Ureter (tissue), 1 donor: ENCODE measurements around the gene SSC4D. TPM values are rescaled to one million over a fixed set of nuclear protein-coding genes. Genes with fewer than 3 reads are reported as not detected.
"Not testable (repeated sequence)": the region's sequence is repeated elsewhere in the genome, so short reads cannot be mapped to it uniquely, and the experiment has no call there.

ENCODE experiments used
- DNase-seq: peaks from one replicate; pipeline ENCODE4 v3.0.0-alpha.2; 2020; ENCODE audit warnings: low spot score
- total RNA-seq: library from RNA; stranded (reverse); gene quantifications from one replicate; pipeline ENCODE4 v1.2.4, GENCODE V29; 2023
- donor health status: DM: yes; HTN: yes; CAD: no.

Gene SSC4D
- total RNA-seq, result 0.70 TPM

GRCh38 chr7:76409537-76409936 is at the start of gene SSC4D:
SSC4D (minus strand) TSS chr7:76409697; CDS start chr7:76404439, 5,258 bp downstream.
- DNase-seq, result no peak

- peak; percentile 70 for DNase-seq
Measured at GRCh38 chr7:76458504-76458903, 49.0 kb upstream of the SSC4D start.

- DNase-seq, result not testable (repeated sequence)
Measured at GRCh38 chr7:76457017-76457416, 47.5 kb upstream of the SSC4D start.

- peak; percentile 50 for DNase-seq
Measured at GRCh38 chr7:76445577-76446008, 36.1 kb upstream of the SSC4D start.

- not testable (repeated sequence) for DNase-seq
Measured at GRCh38 chr7:76443846-76444245, 34.3 kb upstream of the SSC4D start.

GRCh38 chr7:76442664-76443446 is 33.4 kb upstream of the SSC4D start:
- not testable (repeated sequence) for DNase-seq

GRCh38 chr7:76441792-76442191 is 32.3 kb upstream of the SSC4D start:
- not testable (repeated sequence) for DNase-seq

- not testable (repeated sequence) for DNase-seq
Measured at GRCh38 chr7:76440404-76440803, 30.9 kb upstream of the SSC4D start.

GRCh38 chr7:76439120-76439888 is 29.8 kb upstream of the SSC4D start:
- not testable (repeated sequence) for DNase-seq

GRCh38 chr7:76437873-76438272 is 28.4 kb upstream of the SSC4D start:
- peak; percentile 86 for DNase-seq

- DNase-seq, result peak; percentile 34
Measured at GRCh38 chr7:76430836-76431235, 21.3 kb upstream of the SSC4D start.

GRCh38 chr7:76430211-76430610 is 20.7 kb upstream of the SSC4D start:
- peak; percentile 17 for DNase-seq

GRCh38 chr7:76428868-76429805 is 19.6 kb upstream of the SSC4D start:
- DNase-seq, result peak; percentile 38

- DNase-seq, result no peak
Measured at GRCh38 chr7:76428149-76428823, 18.8 kb upstream of the SSC4D start.

GRCh38 chr7:76427635-76428034 is 18.1 kb upstream of the SSC4D start:
- no peak for DNase-seq

GRCh38 chr7:76426246-76426645 is 16.7 kb upstream of the SSC4D start:
- DNase-seq, result no peak

GRCh38 chr7:76425558-76425957 is 16.1 kb upstream of the SSC4D start:
- DNase-seq, result not testable (repeated sequence)

GRCh38 chr7:76425156-76425555 is 15.7 kb upstream of the SSC4D start:
- DNase-seq, result no peak

GRCh38 chr7:76424413-76425111 is 15.1 kb upstream of the SSC4D start, which contains the start of gene ZP3:
ZP3 (plus strand) TSS chr7:76424950; CDS start chr7:76424965, 15 bp downstream.
- no peak for DNase-seq

GRCh38 chr7:76423666-76424412 is 14.3 kb upstream of the SSC4D start:
- DNase-seq, result no peak
